ENCODE data around the gene LRRC4B. TPM values are rescaled to one million over a fixed set of nuclear protein-coding genes. Genes with fewer than 3 reads are reported as not detected.

Gene LRRC4B
- polyA plus RNA-seq, 1 donor (not counting 4 experiments of a cell fraction or from before 2014, with no cell fraction given): not detected

- H3K4me2 ChIP-seq (ENCODE audit: control insufficient read depth, extremely low read depth, insufficient read depth, low read depth, low read length): no peak overlapping the region
- no peak for TF ChIP-seq CTCF (optimal IDR thresholded peaks at IDR 0.05 in 1 of 3, IDR thresholded peaks at IDR 0.05 in 1 of 3, conservative IDR thresholded peaks at IDR 0.05 in 1 of 3; ENCODE audit: extremely low read depth in 1 of 3, insufficient read depth in 2 of 3, low read length in 3 of 3)
- no peak for TF ChIP-seq EZH2 (IDR thresholded peaks at IDR 0.05; ENCODE audit: low read length)
- no peak for FAIRE-seq
- H3K36me3 ChIP-seq (ENCODE audit: control insufficient read depth in 2 of 2, extremely low read depth in 1 of 2, insufficient read depth in 2 of 2, low read length in 2 of 2): no peaks in the 10 kb centered on the region
- no peaks in the 10 kb centered on the region for H3K79me2 ChIP-seq (ENCODE audit: control insufficient read depth, insufficient read depth, low read length)
- no peak overlapping the region for H3K4me3 ChIP-seq (ENCODE audit: control insufficient read depth in 2 of 3, extremely low read depth in 1 of 3, insufficient read depth in 2 of 3, low read depth in 1 of 3, low read length in 3 of 3)
- no peak overlapping the region for H3K9ac ChIP-seq (ENCODE audit: control insufficient read depth, extremely low read depth, insufficient read depth, low read length)
- dilution Hi-C loops (cut with MboI; ENCODE audit: extremely low pct_ligation_motif_present, low sequenced_read_pairs): no loop called here
- no peak overlapping the region for H2AFZ ChIP-seq (ENCODE audit: control insufficient read depth, low read length)
- H3K4me1 ChIP-seq (ENCODE audit: control insufficient read depth, extremely low read depth, insufficient read depth, low read length): no peaks in the 10 kb centered on the region
- no peaks in the 10 kb centered on the region for H3K9me3 ChIP-seq (ENCODE audit: control insufficient read depth, low read depth, low read length)
- H4K20me1 ChIP-seq (ENCODE audit: control insufficient read depth, extremely low read depth, insufficient read depth, low read length): no peaks in the 10 kb centered on the region
- no peaks in the 10 kb centered on the region for H3K9me1 ChIP-seq (ENCODE audit: control insufficient read depth, extremely low read depth, insufficient read depth, low read length)
- H3K27ac ChIP-seq (ENCODE audit: control insufficient read depth, insufficient read depth, low read length): no peak overlapping the region
- no peak for DNase-seq (ENCODE audit: low read depth, low spot score)
- H3K27me3 ChIP-seq (ENCODE audit: control insufficient read depth, extremely low read depth, insufficient read depth, low read length): peaks cover 39% of the 10 kb centered on the region
Measured at GRCh38 chr19:50564229-50565105, 3.8 kb downstream of the LRRC4B start.

GRCh38 chr19:50563597-50563996 is 4.6 kb downstream of the LRRC4B start:
- no peaks in the 10 kb centered on the region for H4K20me1 ChIP-seq (ENCODE audit: control insufficient read depth, extremely low read depth, insufficient read depth, low read length)
- H3K4me3 ChIP-seq (ENCODE audit: control insufficient read depth in 2 of 3, extremely low read depth in 1 of 3, insufficient read depth in 2 of 3, low read depth in 1 of 3, low read length in 3 of 3): no peak overlapping the region
- H3K79me2 ChIP-seq (ENCODE audit: control insufficient read depth, insufficient read depth, low read length): no peaks in the 10 kb centered on the region
- dilution Hi-C loops (cut with MboI; ENCODE audit: extremely low pct_ligation_motif_present, low sequenced_read_pairs): no loop called here
- no peak overlapping the region for H3K9ac ChIP-seq (ENCODE audit: control insufficient read depth, extremely low read depth, insufficient read depth, low read length)
- H3K9me3 ChIP-seq (ENCODE audit: control insufficient read depth, low read depth, low read length): no peaks in the 10 kb centered on the region
- no peaks in the 10 kb centered on the region for H3K4me1 ChIP-seq (ENCODE audit: control insufficient read depth, extremely low read depth, insufficient read depth, low read length)
- no peak for DNase-seq (ENCODE audit: low read depth, low spot score)
- H3K4me2 ChIP-seq (ENCODE audit: control insufficient read depth, extremely low read depth, insufficient read depth, low read depth, low read length): no peak overlapping the region
- H3K36me3 ChIP-seq (ENCODE audit: control insufficient read depth in 2 of 2, extremely low read depth in 1 of 2, insufficient read depth in 2 of 2, low read length in 2 of 2): no peaks in the 10 kb centered on the region
- no peaks in the 10 kb centered on the region for H3K9me1 ChIP-seq (ENCODE audit: control insufficient read depth, extremely low read depth, insufficient read depth, low read length)
- H3K27me3 ChIP-seq (ENCODE audit: control insufficient read depth, extremely low read depth, insufficient read depth, low read length): peaks cover 32% of the 10 kb centered on the region
- H2AFZ ChIP-seq (ENCODE audit: control insufficient read depth, low read length): no peak overlapping the region
- no peak for FAIRE-seq
- H3K27ac ChIP-seq (ENCODE audit: control insufficient read depth, insufficient read depth, low read length): no peak overlapping the region
- TF ChIP-seq CTCF (optimal IDR thresholded peaks at IDR 0.05 in 1 of 3, IDR thresholded peaks at IDR 0.05 in 1 of 3, conservative IDR thresholded peaks at IDR 0.05 in 1 of 3; ENCODE audit: extremely low read depth in 1 of 3, insufficient read depth in 2 of 3, low read length in 3 of 3) (no peak), EZH2 (IDR thresholded peaks at IDR 0.05; ENCODE audit: low read length) (peak; percentile 14)
